Uterus (tissue), 2 donors: ENCODE results near the gene MRPL36.
"Not testable (repeated sequence)": the region's sequence is repeated elsewhere in the genome, so short reads cannot be mapped to it uniquely, and the experiment has no call there.

Source experiments
- POLR2A ChIP-seq, 2 donors: fragments of 450-650 bp; IDR thresholded peaks; one replicate each; pipeline ENCODE4 v1.6.1; 2016; ENCODE audit warnings: antibody characterized with exemption in 2 of 2, mild to moderate bottlenecking in 1 of 2, moderate library complexity in 1 of 2
- TF ChIP-seq, protein P1 (sequence below), 4 experiments: fragments of 200-600 bp in 2 of 4; fragments of 450-650 bp in 2 of 4; sonication (generic) in 2 of 4; IDR thresholded peaks; one replicate each; pipeline ENCODE4 v1.5.1; 2016 to 2019; ENCODE audit warnings: antibody characterized with exemption in 4 of 4, mild to moderate bottlenecking in 2 of 4, moderate library complexity in 1 of 4

DNA sequence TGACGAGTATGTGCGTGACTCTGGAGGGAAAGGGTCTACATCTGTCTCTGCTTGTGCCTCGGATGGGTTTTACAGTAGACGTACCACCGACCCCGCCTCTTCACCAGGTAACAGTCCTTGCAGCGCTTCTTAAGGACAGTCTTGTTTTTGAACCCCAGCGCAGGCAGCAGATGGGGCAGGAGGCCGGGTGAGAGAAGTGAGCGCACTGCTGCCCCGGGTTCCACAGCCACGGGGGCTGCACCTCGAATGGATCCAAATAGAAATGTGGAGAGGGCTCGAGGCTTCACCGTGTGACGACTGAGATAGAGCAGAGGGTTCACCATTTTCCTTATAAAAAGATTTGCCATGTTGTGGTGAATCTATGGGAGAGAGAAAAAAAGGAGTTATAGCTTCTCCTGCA, 1.0 kb downstream of the MRPL36 start:
- TF ChIP-seq, protein P1, sequence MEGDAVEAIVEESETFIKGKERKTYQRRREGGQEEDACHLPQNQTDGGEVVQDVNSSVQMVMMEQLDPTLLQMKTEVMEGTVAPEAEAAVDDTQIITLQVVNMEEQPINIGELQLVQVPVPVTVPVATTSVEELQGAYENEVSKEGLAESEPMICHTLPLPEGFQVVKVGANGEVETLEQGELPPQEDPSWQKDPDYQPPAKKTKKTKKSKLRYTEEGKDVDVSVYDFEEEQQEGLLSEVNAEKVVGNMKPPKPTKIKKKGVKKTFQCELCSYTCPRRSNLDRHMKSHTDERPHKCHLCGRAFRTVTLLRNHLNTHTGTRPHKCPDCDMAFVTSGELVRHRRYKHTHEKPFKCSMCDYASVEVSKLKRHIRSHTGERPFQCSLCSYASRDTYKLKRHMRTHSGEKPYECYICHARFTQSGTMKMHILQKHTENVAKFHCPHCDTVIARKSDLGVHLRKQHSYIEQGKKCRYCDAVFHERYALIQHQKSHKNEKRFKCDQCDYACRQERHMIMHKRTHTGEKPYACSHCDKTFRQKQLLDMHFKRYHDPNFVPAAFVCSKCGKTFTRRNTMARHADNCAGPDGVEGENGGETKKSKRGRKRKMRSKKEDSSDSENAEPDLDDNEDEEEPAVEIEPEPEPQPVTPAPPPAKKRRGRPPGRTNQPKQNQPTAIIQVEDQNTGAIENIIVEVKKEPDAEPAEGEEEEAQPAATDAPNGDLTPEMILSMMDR (IDR thresholded peaks at IDR 0.05): not testable (repeated sequence)
- TF ChIP-seq POLR2A (IDR thresholded peaks at IDR 0.05): not testable (repeated sequence)
